ENCODE data around the gene HAT1.
"Not testable (repeated sequence)": the region's sequence is repeated elsewhere in the genome, so short reads cannot be mapped to it uniquely, and the experiment has no call there.

HAT1 gene

GRCh38 chr2:171894612-171894947 is 27.7 kb upstream of the HAT1 start:
- CTCF ChIA-PET: no interaction called here

DNA sequence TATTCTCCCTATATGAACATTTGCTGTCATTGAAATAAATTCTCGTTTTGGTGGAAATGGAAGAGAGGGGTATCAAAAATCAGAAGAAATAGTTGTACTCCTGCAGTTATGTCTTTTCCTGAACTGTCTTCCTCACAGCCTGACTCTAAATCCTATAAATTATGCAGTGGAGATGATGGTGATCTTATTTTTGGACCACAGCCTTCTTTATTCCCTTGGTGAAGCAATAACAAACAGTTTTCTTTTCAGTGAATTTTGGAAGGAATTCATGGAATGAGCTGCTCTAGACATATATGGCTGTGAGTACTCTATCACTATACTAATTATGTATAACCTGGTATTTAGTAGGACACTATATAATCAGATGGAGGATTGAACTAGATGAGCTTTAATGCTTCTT is 26.5 kb upstream of the HAT1 start:
- Histone ChIP-seq H3K27ac (ENCODE audit: insufficient read depth in 1 of 2, low read depth in 1 of 2, low read length in 2 of 2, poor library complexity in 1 of 2, severe bottlenecking in 2 of 2) (no peak overlapping the region), H3K36me3 (ENCODE audit: control insufficient read depth in 4 of 4, insufficient read depth in 4 of 4, low read length in 3 of 4) (peaks cover 0 to 5% (median 3%) of the 10 kb centered on the region in 4 experiments), H3K4me1 (ENCODE audit: control extremely low read depth in 1 of 4, control insufficient read depth in 4 of 4, insufficient read depth in 4 of 4, low read length in 3 of 4) (peaks cover 9 to 17% (median 12%) of the 10 kb centered on the region in 4 experiments), H3K4me3 (ENCODE audit: control insufficient read depth in 1 of 7, extremely low read depth in 1 of 7, insufficient read depth in 4 of 7, low read depth in 2 of 7, low read length in 6 of 7) (no peak overlapping the region), H3K9me3 (ENCODE audit: control extremely low read depth in 1 of 5, control insufficient read depth in 4 of 5, insufficient read depth in 2 of 5, low read depth in 1 of 5, low read length in 4 of 5) (no peaks in the 10 kb centered on the region), H3K27me3 (replicated peaks in 2 of 5; ENCODE audit: control insufficient read depth in 4 of 5, insufficient read depth in 5 of 5, low read length in 4 of 5) (no peaks in the 10 kb centered on the region)
- WGBS (ENCODE audit: insufficient coverage): no CpG with 5 or more reads among the region's 1 CpG
- CTCF ChIA-PET: interaction anchor here (1.2 kb wide), 1 partner anchor 18 kb away, joined by 3 read pairs; no protein-coding TSS in a partner anchor
- POLR2A ChIA-PET: no interaction called here
- DNase-seq: no peak

More at GRCh38 chr2:171894612-171894947, 27.7 kb upstream of the HAT1 start:
- WGBS (ENCODE audit: insufficient coverage): 60% methylated on average over 10 of the region's 10 CpGs
- Histone ChIP-seq H3K27me3 (replicated peaks in 2 of 5; ENCODE audit: control insufficient read depth in 4 of 5, insufficient read depth in 5 of 5, low read length in 4 of 5) (no peaks in the 10 kb centered on the region), H3K27ac (ENCODE audit: insufficient read depth in 1 of 2, low read depth in 1 of 2, low read length in 2 of 2, poor library complexity in 1 of 2, severe bottlenecking in 2 of 2) (peak overlapping the region; percentile 69 to 89), H3K9me3 (ENCODE audit: control extremely low read depth in 1 of 5, control insufficient read depth in 4 of 5, insufficient read depth in 2 of 5, low read depth in 1 of 5, low read length in 4 of 5) (no peaks in the 10 kb centered on the region), H3K36me3 (ENCODE audit: control insufficient read depth in 4 of 4, insufficient read depth in 4 of 4, low read length in 3 of 4) (peaks cover 2 to 7% (median 4%) of the 10 kb centered on the region in 4 experiments), H3K4me3 (ENCODE audit: control insufficient read depth in 1 of 7, extremely low read depth in 1 of 7, insufficient read depth in 4 of 7, low read depth in 2 of 7, low read length in 6 of 7) (peak overlapping the region; percentile 82 to 96 (median 91)), H3K4me1 (ENCODE audit: control extremely low read depth in 1 of 4, control insufficient read depth in 4 of 4, insufficient read depth in 4 of 4, low read length in 3 of 4) (peaks cover 9 to 17% (median 12%) of the 10 kb centered on the region in 4 experiments)
- peak in 2 of 3 donors; percentile 18 to 31 for DNase-seq
- POLR2A ChIA-PET: no interaction called here

DNA sequence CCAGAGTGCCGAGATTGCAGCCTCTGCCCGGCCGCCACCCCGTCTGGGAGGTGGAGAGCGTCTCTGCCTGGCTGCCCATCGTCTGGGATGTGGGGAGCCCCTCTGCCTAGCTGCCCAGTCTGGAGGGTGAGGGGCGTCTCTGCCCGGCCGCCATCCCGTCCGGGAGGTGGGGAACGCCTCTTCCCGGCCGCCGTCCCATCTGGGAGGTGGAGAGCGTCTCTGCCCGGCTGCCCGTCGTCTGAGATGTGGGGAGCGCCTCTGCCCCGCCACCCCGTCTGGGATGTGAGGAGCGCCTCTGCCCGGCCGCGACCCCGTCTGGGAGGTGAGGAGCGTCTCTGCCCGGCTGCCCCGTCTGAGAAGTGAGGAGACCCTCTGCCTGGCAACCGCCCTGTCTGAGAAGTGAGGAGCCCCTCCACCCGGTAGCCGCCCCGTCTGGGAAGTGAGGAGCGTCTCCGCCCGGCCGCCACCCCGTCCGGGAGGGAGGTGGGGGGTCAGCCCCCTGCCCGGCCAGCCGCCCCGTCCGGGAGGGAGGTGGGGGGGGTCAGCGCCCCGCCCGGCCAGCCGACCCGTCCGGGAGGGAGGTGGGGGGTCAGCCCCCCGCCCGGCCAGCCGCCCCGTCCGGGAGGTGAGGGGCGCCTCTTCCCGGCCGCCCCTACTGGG is 22.5 kb upstream of the HAT1 start:
- POLR2A ChIA-PET: interaction anchor here (0.6 kb wide), 1 partner anchor 111 kb away, joined by 3 read pairs; no protein-coding TSS in a partner anchor

DNA sequence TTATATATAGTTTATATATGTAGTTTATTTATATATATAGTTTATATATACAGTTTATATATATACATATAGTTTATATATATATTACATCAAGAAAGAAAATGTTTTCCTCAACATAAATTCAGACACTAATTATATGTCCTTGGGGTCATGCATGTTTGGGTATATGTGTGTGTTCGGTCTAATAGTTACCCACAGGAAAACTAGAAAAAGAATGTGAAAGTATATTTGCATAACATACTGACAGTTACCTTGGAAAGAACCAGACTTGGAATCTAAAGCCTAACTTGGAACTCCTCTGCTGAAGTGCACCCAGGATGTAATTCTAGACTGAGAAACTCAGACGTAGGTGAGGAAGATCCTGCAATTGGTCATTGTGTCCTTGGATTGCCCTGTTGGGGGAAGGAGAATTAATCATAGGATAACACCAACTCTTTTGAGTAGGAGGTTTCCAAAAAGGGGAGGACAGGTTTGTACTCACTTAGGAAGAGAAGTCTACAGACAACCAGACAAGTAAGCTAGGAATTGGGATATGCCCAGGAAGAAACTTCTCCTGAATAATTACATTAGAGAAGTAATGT is 19.3 kb upstream of the HAT1 start:
- POLR2A ChIA-PET: no interaction called here
- WGBS (ENCODE audit: insufficient coverage): no CpG with 5 or more reads among the region's 2 CpGs
- Histone ChIP-seq H3K27ac (ENCODE audit: insufficient read depth in 1 of 2, low read depth in 1 of 2, low read length in 2 of 2, poor library complexity in 1 of 2, severe bottlenecking in 2 of 2) (no peak overlapping the region), H3K36me3 (ENCODE audit: control insufficient read depth in 4 of 4, insufficient read depth in 4 of 4, low read length in 3 of 4) (no peaks in the 10 kb centered on the region), H3K9me3 (ENCODE audit: control extremely low read depth in 1 of 5, control insufficient read depth in 4 of 5, insufficient read depth in 2 of 5, low read depth in 1 of 5, low read length in 4 of 5) (no peaks in the 10 kb centered on the region), H3K27me3 (replicated peaks in 2 of 5; ENCODE audit: control insufficient read depth in 4 of 5, insufficient read depth in 5 of 5, low read length in 4 of 5) (no peaks in the 10 kb centered on the region), H3K4me3 (ENCODE audit: control insufficient read depth in 1 of 7, extremely low read depth in 1 of 7, insufficient read depth in 4 of 7, low read depth in 2 of 7, low read length in 6 of 7) (no peak overlapping the region), H3K4me1 (ENCODE audit: control extremely low read depth in 1 of 4, control insufficient read depth in 4 of 4, insufficient read depth in 4 of 4, low read length in 3 of 4) (no peaks in the 10 kb centered on the region)
- DNase-seq: no peak
- CTCF ChIA-PET: no interaction called here

More for the DNA sequence above, 22.5 kb upstream of the HAT1 start:
- H3K4me1 ChIP-seq (ENCODE audit: control extremely low read depth in 1 of 4, control insufficient read depth in 4 of 4, insufficient read depth in 4 of 4, low read length in 3 of 4); H3K4me3 ChIP-seq (ENCODE audit: control insufficient read depth in 1 of 7, extremely low read depth in 1 of 7, insufficient read depth in 4 of 7, low read depth in 2 of 7, low read length in 6 of 7); DNase-seq; H3K36me3 ChIP-seq (ENCODE audit: control insufficient read depth in 4 of 4, insufficient read depth in 4 of 4, low read length in 3 of 4); CTCF ChIA-PET; H3K27me3 ChIP-seq (replicated peaks in 2 of 5; ENCODE audit: control insufficient read depth in 4 of 5, insufficient read depth in 5 of 5, low read length in 4 of 5); H3K27ac ChIP-seq (ENCODE audit: insufficient read depth in 1 of 2, low read depth in 1 of 2, low read length in 2 of 2, poor library complexity in 1 of 2, severe bottlenecking in 2 of 2); H3K9me3 ChIP-seq (ENCODE audit: control extremely low read depth in 1 of 5, control insufficient read depth in 4 of 5, insufficient read depth in 2 of 5, low read depth in 1 of 5, low read length in 4 of 5): not testable (repeated sequence)
- WGBS (ENCODE audit: insufficient coverage): 100% methylated on average over 9 of the region's 58 CpGs

DNA sequence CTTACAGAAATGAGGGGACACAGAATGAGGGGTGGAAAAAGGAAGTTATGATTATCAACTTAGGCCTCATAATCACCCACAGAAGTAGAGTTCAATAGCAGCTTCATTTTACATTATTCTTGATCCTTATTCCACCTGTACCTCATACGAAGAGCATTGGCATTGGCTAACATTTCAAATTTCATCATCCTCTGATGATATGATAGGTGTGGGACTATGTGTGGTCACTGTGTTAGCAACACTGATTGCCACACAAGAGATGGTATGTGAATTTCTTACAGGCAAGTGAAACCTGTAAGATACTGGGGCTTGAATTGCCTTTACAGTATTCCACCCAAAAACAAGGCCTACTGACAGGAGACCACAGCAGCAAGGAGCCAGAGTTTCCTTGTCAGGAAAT is 14.0 kb upstream of the HAT1 start:
- Histone ChIP-seq H3K27me3 (replicated peaks in 2 of 5; ENCODE audit: control insufficient read depth in 4 of 5, insufficient read depth in 5 of 5, low read length in 4 of 5) (no peaks in the 10 kb centered on the region), H3K9me3 (ENCODE audit: control extremely low read depth in 1 of 5, control insufficient read depth in 4 of 5, insufficient read depth in 2 of 5, low read depth in 1 of 5, low read length in 4 of 5) (peaks cover 0 to 2% (median 0%) of the 10 kb centered on the region in 5 experiments), H3K27ac (ENCODE audit: insufficient read depth in 1 of 2, low read depth in 1 of 2, low read length in 2 of 2, poor library complexity in 1 of 2, severe bottlenecking in 2 of 2) (no peak overlapping the region), H3K4me1 (ENCODE audit: control extremely low read depth in 1 of 4, control insufficient read depth in 4 of 4, insufficient read depth in 4 of 4, low read length in 3 of 4) (no peaks in the 10 kb centered on the region), H3K36me3 (ENCODE audit: control insufficient read depth in 4 of 4, insufficient read depth in 4 of 4, low read length in 3 of 4) (no peaks in the 10 kb centered on the region), H3K4me3 (ENCODE audit: control insufficient read depth in 1 of 7, extremely low read depth in 1 of 7, insufficient read depth in 4 of 7, low read depth in 2 of 7, low read length in 6 of 7) (no peak overlapping the region)
- ChIA-PET POLR2A (no interaction called here), CTCF (no interaction called here)
- whole genome bisulfite sequencing (ENCODE audit: insufficient coverage): no CpG with 5 or more reads among the region's 1 CpG
- no peak for DNase-seq

DNA sequence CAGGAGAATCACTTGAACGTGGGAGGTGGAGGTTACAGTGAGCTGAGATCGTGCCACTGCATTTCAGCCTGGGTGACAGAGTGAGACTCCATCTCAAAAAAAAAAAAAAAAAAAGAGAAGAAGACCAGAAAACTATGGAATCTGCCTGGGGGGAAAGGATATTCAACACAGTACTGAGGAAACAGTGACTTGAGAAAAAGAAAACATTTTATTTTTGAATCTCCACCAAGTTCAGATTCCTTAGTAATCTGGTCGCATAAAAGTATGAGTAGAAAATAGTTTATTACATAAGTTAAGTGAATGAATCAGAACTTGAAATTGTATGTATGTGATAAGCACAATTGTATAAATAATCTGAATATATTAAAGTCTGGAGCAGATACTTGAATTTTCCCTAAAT is 13.0 kb upstream of the HAT1 start:
- DNase-seq: no peak
- ChIA-PET CTCF (interaction anchor here (0.6 kb wide), 1 partner anchor 28 kb away, joined by 3 read pairs; no protein-coding TSS in a partner anchor), POLR2A (no interaction called here)
- Histone ChIP-seq H3K9me3 (ENCODE audit: control extremely low read depth in 1 of 5, control insufficient read depth in 4 of 5, insufficient read depth in 2 of 5, low read depth in 1 of 5, low read length in 4 of 5) (peaks cover 0 to 2% (median 0%) of the 10 kb centered on the region in 5 experiments), H3K4me1 (ENCODE audit: control extremely low read depth in 1 of 4, control insufficient read depth in 4 of 4, insufficient read depth in 4 of 4, low read length in 3 of 4) (no peaks in the 10 kb centered on the region), H3K4me3 (ENCODE audit: control insufficient read depth in 1 of 7, extremely low read depth in 1 of 7, insufficient read depth in 4 of 7, low read depth in 2 of 7, low read length in 6 of 7) (no peak overlapping the region), H3K27me3 (replicated peaks in 2 of 5; ENCODE audit: control insufficient read depth in 4 of 5, insufficient read depth in 5 of 5, low read length in 4 of 5) (no peaks in the 10 kb centered on the region), H3K36me3 (ENCODE audit: control insufficient read depth in 4 of 4, insufficient read depth in 4 of 4, low read length in 3 of 4) (no peaks in the 10 kb centered on the region), H3K27ac (ENCODE audit: insufficient read depth in 1 of 2, low read depth in 1 of 2, low read length in 2 of 2, poor library complexity in 1 of 2, severe bottlenecking in 2 of 2) (no peak overlapping the region)
- WGBS (ENCODE audit: insufficient coverage): 100% methylated on average over 2 of the region's 3 CpGs

- WGBS (ENCODE audit: insufficient coverage): no CpG with 5 or more reads among the region's 1 CpG
- CTCF ChIA-PET: no interaction called here
- POLR2A ChIA-PET: no interaction called here
Observed at GRCh38 chr2:171910494-171910893, 11.8 kb upstream of the HAT1 start.

More at GRCh38 chr2:171910494-171910893, 11.8 kb upstream of the HAT1 start:
- no peaks in the 10 kb centered on the region for H3K4me1 ChIP-seq (ENCODE audit: control extremely low read depth in 1 of 4, control insufficient read depth in 4 of 4, insufficient read depth in 4 of 4, low read length in 3 of 4)
- no peak overlapping the region for H3K27ac ChIP-seq (ENCODE audit: insufficient read depth in 1 of 2, low read depth in 1 of 2, low read length in 2 of 2, poor library complexity in 1 of 2, severe bottlenecking in 2 of 2)
- H3K9me3 ChIP-seq (ENCODE audit: control extremely low read depth in 1 of 5, control insufficient read depth in 4 of 5, insufficient read depth in 2 of 5, low read depth in 1 of 5, low read length in 4 of 5): peaks cover 0 to 2% (median 0%) of the 10 kb centered on the region in 5 experiments
- DNase-seq: no peak
- no peaks in the 10 kb centered on the region for H3K36me3 ChIP-seq (ENCODE audit: control insufficient read depth in 4 of 4, insufficient read depth in 4 of 4, low read length in 3 of 4)
- H3K4me3 ChIP-seq (ENCODE audit: control insufficient read depth in 1 of 7, extremely low read depth in 1 of 7, insufficient read depth in 4 of 7, low read depth in 2 of 7, low read length in 6 of 7): no peak overlapping the region
- no peaks in the 10 kb centered on the region for H3K27me3 ChIP-seq (replicated peaks in 2 of 5; ENCODE audit: control insufficient read depth in 4 of 5, insufficient read depth in 5 of 5, low read length in 4 of 5)

Measured in common myeloid progenitor, CD34-positive (primary cell).